Mammary epithelial cell (primary cell): ENCODE measurements around the gene GPBP1.
"Not testable (repeated sequence)": the region's sequence is repeated elsewhere in the genome, so short reads cannot be mapped to it uniquely, and the experiment has no call there.

ENCODE experiments used
- EZH2 ChIP-seq: IDR thresholded peaks from 2 replicates; pipeline ENCODE4 v1.6.1; 2012; ENCODE audit warnings: low read length, inconsistent platforms, borderline replicate concordance
- TF ChIP-seq, protein P1 (sequence below), 2 donors: IDR thresholded peaks in 1 of 2; conservative IDR thresholded peaks in 1 of 2; 2 replicates each; pipeline ENCODE4 v1.5.1; 2011 to 2012; ENCODE audit warnings: inconsistent platforms in 2 of 2, low read length in 2 of 2, mild to moderate bottlenecking in 2 of 2, control low read depth in 1 of 2, low read depth in 1 of 2; ENCODE audit not compliant: insufficient read depth in 1 of 2; ENCODE audit errors: extremely low read depth in 1 of 2

DNA sequence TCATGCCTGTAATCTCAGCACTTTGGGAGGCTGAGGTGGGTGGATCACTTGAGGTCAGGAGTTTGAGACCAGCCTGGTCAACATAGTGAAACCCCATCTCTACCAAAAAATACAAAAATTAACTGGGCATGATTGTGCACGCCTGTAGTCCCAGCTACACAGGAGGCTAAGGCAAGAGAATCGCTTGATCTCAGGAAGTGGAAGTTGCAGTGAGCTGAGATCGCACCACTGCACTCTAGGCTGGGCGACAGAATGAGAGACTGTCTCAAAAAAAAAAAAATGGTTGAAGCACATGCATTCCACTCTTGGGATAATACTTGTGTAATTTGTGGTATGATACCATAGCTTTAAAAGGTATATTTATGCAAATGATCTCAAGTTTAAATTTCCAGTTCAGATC is 14.1 kb downstream of the GPBP1 start:
- TF ChIP-seq, protein P1, sequence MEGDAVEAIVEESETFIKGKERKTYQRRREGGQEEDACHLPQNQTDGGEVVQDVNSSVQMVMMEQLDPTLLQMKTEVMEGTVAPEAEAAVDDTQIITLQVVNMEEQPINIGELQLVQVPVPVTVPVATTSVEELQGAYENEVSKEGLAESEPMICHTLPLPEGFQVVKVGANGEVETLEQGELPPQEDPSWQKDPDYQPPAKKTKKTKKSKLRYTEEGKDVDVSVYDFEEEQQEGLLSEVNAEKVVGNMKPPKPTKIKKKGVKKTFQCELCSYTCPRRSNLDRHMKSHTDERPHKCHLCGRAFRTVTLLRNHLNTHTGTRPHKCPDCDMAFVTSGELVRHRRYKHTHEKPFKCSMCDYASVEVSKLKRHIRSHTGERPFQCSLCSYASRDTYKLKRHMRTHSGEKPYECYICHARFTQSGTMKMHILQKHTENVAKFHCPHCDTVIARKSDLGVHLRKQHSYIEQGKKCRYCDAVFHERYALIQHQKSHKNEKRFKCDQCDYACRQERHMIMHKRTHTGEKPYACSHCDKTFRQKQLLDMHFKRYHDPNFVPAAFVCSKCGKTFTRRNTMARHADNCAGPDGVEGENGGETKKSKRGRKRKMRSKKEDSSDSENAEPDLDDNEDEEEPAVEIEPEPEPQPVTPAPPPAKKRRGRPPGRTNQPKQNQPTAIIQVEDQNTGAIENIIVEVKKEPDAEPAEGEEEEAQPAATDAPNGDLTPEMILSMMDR (conservative IDR thresholded peaks at IDR 0.05 in 1 of 2, IDR thresholded peaks at IDR 0.05 in 1 of 2; ENCODE audit: extremely low read depth in 1 of 2, insufficient read depth in 1 of 2, low read depth in 1 of 2, low read length in 2 of 2), result not testable (repeated sequence)
- not testable (repeated sequence) for TF ChIP-seq EZH2
